Renal cortical epithelial cell (primary cell): ENCODE measurements around the gene PROSER1. TPM values are rescaled to one million over a fixed set of nuclear protein-coding genes. Genes with fewer than 3 reads are reported as not detected.
"Not testable (repeated sequence)": the region's sequence is repeated elsewhere in the genome, so short reads cannot be mapped to it uniquely, and the experiment has no call there.

Experiments used
- DNase-seq: peaks from one replicate; pipeline ENCODE4 v3.0.0-alpha.2; 2011; ENCODE audit warnings: low read depth
- total RNA-seq: library from RNA; depleted of rRNA; stranded (reverse); fragments of >200 nt; gene quantifications from 2 replicates; pipeline ENCODE4 v1.2.3, GENCODE V29; 2014

Gene PROSER1
- total RNA-seq, 1 donor from 2014 or later, result 20.9 TPM

DNA sequence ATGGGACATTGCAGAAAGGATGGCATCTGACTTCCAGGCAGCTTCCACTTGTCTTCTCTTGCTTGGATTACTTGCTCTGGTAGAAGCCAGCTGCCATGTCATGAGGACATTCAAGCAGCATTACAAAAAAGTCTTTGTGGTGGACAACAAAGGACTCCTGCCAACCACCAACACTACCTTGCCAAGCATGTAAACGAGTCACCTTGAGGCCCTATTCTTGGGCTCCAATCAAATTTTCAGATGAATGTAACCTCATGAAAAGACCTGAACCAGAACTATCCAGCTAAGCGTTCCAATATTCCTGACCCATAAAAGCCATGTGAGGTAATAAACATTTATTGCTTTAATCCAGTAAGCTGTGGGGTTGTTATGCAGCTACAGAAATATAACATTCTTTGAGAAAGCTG, 12.5 kb downstream of the PROSER1 start:
- DNase-seq, result peak; percentile 59

DNA sequence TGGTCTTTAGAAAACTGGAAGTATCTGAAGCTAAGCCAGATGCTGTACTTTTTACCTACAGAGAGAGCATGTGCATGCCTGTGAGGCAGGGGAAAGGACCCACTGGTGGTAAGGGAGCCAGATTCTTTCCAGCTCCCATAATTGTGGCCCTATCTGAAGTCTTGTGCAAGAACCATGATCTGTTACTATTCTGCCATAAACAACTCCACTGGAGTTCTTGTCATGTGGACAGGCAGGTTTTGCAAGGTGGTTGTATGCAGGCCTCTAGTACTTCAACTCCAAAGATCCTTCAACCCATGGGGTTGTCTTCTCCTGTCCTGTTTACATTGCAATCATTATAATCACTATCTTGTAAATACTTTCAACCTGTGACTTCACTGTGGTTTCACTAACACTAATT, 14.1 kb downstream of the PROSER1 start:
- DNase-seq, result no peak

DNA sequence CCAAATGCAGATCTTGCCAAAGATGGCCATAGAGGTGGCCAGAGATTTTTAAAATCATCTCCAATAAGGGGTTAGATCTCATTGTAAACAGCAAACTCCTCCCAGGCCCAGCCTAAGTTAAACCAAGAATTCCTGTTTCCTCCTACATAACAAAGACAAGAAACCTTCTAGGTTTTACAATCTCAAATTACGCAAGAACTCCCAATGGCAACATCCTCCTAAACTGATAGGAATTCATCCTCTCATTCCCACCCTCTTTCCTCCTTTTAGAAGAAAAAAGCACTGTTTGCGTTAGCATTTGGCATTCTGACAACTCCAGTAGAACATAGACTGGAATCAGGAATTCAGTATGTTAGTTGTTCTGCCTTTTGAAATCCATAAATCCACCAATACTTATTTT, 14.6 kb downstream of the PROSER1 start:
- no peak for DNase-seq

DNA sequence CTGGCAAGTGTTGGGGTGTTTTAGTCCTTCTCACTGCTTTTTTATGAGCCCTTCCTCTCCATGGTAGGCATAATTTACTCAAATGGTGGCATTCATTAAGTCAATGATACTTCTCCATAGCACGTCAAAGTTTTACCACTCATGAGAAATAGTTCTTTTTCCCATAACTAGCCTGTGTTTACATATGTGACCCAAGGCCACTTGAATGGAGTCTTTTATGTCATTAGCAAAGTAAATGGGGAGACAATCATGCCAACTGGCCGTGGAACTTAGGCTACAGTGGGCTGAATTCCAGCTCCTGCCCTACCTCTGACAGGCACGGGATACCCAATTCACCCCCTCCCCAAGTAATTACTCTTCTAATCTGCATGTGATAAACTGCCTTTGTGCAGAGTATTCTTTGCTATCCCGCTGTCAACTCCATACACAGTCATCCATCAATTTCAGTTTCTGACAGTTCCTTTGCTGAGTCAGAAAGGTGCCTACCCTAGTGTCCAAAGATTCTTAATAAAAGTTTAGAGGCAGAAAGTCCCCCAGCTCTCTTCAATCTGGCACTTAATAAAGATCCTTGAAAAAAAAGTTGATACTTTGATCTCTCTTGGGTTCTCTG, 16.9 kb downstream of the PROSER1 start:
- DNase-seq, result no peak

DNA sequence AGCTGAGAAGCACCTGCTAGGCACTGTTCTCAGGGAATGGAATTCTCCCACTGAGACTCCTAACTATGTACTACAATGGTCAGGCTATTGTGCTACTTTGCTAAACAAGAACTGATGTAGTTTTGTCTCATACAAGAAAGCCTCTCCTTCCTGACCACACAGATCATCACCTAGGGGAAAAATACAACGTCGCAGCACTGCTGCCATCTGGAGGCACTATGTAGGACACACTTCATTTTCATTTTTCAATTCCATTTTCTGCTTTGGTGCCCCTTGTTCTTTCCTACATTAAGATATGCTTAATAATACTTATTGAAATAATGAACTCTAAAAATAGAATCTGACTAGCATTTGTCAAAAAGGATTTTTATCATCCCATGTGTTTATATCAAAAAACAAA, 21.1 kb downstream of the PROSER1 start:
- DNase-seq, result peak; percentile 53

DNA sequence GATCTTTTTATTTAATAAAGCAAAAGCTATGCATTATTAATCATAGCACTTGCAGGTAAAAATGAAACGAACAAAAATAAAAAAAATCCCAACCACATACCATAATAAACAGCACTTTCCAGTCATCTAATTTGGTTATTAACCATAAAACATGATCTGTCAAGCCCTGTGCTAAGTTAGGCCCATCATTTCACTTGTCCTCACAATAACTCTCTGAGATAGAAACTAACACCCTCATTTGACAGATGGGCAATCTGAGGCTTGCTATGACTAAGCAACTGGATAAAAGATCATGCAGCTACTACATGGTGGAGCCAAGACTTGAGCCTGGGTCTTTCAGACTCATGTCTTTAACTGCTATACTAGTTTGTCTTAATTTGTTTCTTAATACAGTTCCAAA, 21.8 kb downstream of the PROSER1 start:
- no peak for DNase-seq

DNA sequence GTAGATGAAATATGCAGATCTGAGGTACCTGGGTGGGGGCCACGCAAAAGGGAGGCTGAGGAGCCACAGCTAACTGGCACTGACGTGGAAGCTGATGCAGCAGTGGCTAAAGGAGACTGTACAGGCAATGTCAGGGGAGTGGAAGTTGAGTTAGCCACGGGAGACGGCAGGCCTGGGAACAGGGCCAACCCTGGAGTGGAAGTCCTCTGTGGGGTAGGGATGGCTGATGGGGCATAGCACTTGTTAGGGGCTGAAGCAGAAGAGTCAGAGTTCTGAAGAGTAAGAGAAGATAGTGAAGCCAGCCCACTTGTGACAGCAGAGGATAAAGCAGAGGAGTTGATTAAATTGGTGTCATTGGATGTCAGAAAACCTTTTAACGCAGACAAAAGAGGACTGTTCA, 24.4 kb downstream of the PROSER1 start:
- no peak for DNase-seq

DNA sequence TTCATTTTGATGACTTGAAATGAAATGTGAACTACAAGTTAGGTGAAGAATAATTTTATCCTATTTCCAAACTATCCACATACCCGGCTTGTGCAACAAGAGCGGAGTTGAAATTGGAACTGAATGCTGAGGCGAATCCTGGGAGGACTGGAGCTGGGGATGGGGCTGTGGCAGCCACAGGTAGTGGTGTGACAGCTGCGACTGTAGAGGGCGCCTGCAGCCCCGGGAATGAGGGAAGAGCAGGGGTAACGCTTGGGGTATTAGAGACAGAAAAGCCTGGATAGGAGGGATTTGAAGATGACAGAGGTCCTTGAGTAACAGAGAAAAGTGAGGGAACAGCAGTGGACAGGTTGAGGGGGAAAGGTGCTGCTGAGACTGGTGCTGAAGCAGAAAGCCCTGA, 25.3 kb downstream of the PROSER1 start:
- DNase-seq, result no peak

DNA sequence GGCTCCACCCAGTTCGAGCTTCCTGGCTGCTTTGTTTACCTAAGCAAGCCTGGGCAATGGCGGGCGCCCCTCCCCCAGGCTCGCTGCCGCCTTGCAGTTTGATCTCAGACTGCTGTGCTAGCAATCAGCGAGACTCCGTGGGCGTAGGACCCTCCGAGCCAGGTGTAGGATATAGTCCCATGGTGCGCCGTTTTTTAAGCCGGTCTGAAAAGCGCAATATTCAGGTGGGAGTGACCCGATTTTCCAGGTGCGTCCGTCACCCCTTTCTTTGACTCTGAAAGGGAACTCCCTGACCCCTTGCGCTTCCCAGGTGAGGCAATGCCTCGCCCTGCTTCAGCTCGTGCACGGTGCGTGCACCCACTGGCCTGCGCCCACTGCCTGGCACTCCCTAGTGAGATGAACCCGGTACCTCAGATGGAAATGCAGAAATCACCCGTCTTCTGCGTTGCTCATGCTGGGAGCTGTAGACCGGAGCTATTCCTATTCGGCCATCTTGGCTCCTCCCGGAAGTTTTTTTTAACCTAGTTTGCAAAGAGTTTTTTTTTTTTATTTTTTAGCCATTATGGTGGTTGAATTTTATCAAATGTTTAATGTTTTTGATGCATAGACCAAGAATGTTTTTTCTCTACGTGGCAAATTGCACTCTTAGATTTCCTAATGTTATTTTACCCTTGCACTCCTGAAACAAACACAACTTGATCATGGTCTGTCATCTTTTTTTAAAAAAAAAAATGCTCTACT, 31.3 kb downstream of the PROSER1 start:
- not testable (repeated sequence) for DNase-seq

DNA sequence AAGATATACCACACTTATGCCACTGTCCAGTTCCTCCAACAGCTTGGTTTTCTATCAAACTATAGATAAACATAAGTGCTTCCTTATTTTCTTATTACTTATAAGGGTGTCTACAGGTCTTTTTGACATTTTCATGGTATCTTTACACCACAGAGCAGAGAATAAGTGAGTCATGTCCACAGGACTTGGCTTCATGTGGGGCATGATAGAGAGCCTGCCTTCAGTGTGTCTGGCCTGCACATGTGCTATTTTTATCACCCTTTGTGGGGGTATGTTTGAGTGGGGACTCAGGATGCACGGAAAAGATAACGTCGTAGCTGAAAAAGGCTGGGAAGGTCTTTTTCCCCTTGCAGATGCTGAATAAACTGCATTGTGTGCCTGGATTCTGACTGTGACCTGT, 39.1 kb downstream of the PROSER1 start:
- no peak for DNase-seq

DNA sequence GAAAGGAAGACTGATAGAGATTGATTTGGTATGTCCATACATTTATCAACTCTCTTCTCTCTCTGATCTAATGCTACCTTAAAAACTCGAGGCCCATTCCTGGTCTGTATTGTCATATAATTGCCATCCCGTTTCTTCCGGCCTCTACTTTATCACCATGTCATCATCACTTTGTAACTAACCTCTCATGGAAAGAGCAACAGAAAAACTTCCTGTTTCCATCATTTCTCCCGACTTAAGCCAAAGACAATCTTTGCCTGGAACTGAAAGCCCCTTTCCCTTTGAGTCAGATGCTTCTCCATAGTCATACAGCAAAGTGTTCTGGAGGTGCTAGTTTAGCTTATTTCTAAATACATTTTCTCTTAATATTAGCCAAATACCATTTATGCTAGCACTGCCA, 44.5 kb downstream of the PROSER1 start:
- no peak for DNase-seq

DNA sequence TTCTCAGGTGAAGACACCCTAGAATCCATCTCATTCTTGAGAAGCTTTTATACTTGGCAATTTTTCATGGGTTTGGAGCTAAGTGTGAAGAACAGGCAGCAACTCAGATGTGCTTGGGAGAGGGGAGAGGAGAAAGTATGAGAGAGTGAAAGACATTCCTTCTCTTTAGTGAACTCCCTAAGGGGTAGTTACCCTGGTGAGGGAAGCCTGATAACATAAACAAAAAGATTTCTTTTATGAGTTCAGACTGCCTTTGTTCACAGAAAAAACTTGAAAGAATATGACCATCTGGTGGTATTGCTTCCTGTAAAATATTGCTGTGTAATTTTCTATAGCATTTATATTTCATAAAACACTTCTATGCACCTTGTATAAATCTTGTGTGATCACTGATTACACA, 47.2 kb downstream of the PROSER1 start, which contains the start of gene STOML3:
STOML3 (minus strand) TSS at position 139 of the 400 bp plus-strand sequence; CDS start at position 29, 110 bp downstream.
- peak; percentile 19 for DNase-seq

DNA sequence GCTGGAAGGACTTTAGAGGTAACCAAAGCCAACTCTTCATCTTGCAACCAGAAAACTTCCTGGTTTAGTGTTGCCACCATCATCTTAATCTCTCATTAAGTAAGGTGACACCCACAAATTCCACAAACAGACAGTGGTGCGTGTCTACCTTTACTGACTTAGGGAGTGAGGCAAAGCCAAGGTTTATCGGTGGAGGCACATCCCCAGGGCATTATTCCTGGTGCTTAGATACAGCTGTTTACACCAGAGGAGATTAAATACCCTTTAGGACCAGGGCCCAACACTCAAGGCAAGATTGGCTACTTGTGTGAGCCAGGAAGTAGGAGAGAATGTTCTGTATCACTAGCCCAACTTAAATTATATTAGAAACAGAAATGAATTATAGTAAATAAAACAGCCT, 56.8 kb downstream of the PROSER1 start:
- DNase-seq, result no peak

DNA sequence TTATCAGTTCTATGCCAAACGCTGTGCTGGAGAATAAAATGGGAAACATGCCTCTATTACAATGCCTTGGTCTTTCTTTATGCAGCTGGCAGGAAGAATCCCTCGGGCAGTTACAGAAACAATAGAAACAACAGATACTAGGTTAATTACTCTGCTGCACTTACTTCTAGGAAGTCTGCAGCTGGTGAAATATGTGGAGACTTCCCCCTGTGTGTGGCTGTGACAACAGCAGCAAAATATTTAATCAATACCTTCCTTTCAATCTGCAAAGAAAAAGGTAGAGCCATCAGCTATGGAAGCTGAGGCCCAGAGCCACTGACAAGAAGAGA, 57.2 kb downstream of the PROSER1 start:
- DNase-seq, result no peak

DNA sequence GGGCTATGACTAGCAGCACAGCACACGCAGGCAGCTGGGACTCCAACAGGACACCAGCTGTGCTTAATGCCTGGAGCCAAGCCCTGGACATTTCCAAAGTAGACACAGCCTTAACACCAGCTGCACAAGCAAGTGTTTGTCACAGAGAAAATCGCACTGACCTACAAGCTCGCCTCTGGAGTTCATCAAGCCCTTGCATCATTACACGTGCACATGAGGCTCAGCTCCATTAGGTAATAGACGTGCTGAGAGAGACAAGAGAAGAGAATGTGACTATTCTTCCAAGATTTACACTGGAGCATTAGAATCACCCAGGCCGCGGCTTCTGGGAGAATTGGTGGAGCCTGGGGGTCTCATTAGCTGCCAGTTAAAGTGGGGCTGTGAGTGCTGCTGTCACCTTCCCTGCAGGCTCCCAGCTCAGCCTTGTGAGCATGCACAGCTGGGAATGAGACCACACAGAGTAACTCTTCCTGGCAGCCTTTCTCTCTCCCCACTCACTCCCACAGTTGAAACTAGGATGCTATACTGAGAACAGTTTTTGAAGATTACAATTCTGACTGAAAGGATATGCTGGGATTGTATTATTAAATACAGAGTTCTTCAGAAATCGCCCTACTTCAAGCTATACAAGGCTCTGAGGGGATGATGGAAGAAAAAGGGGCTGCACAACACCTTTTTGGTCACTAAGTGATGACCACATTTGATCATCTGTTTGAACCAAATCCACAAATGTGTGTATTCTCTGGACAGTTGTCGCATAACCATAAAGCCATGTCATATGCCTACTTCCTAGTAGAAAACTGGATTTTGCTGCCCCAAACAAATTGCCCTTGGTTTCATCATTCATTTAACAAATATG, 57.8 kb downstream of the PROSER1 start:
- DNase-seq, result no peak

DNA sequence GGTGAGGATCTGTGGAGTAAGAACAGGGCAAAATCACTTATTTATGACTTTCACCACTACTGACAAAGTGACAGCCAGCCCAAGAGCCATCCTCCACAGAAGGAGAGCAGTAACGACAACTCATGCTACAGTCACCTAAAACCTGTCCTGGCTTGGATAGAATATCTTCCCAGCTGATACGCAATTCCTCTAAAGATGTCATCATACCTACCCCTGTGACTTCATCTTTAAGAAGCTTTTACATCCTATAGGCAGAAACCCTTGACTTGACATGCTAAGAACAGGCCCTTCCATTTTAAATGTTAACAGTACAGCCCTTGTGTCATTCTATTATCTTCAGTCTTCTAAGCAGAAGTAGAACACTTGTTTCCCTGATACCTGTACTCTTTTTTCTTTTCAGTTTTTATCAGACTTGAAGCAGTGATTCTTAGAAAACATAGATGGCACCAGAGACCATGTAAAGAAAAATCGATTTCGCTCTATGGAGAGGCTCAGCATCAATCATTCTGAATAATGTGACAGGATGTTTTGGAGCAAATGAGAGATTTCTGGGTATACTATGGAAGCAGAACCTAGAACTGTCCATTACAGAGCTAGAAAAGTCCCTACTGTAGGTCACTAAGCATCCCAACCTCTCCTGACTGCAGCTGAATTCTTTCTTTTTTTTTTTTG, 67.4 kb downstream of the PROSER1 start:
- no peak for DNase-seq

DNA sequence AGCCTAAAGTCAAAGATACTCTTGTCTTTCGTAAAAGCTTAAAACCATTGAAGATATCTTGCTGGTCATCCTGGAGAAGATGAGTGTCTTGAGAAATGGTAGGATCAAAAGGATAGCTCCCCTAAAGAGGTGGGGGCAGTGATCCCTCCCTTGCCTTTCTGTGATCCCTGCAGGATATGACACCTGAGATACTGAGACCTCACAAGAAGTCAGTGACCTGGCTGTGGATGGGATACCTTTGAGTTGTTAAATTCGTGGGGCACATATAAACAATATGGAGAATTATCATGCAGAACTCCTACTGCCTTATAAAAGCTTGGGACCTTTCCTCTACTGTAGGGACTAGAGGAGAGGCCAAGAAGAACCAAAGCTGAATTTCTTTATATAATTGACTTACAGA, 68.7 kb downstream of the PROSER1 start:
- DNase-seq, result no peak

DNA sequence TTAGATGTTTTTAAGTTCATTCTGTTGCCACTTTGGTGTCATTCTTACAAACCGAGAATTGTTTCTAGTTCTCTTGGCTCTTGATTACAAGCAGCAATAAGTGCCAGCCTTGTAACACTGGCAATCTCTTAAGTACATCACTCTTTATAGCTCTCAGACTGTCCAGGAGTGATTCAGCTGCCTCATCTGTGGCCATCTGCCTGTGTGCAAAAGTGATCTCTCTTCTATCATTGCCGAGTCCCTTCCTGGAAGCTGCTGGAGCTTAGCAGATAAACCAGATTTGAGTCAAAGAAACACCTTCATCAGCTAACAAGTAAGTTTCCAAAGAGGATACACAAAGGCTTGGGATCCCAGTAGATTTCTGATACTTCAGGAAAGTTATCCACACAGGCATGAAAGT, 70.4 kb downstream of the PROSER1 start:
- no peak for DNase-seq

DNA sequence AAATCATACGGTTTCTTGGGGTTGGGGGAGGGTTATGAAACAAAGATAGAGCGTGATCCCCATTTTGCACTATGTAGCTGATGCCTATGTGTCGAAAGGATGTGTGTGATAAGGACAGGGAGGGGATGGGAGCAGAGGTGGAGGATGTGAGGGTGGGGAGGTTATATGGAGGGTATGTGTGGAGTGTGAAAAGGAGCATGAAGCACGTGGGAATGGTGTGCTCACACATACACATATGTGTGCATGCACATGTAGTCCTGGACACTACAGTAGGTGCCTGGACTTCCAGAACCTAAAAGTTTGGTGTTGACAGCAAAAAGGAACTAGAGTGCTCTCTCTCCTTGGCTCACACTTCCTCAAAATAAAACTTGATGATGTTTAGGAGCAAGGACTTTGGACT, 72.6 kb downstream of the PROSER1 start:
- no peak for DNase-seq

DNA sequence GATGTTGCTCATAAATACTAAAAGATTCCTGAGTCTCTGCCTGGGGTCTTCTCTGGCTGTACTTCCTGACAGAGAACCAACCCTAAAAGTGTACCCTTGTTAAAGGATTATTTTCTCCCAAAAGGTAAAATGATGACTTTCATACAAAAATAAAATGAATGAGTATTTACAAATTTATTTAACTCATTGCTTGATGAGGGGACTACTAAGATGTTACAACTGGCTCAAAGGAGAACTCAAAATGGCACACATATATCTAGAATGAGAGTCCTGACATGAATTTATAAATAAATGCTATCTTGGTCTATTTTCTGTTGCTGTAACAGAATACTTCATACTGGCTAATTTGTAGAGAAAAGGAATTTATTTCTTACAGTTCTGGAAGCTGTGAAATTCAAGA, 77.7 kb downstream of the PROSER1 start:
- DNase-seq, result no peak
